ENCODE data around the gene GPR37.

Gene GPR37

DNA sequence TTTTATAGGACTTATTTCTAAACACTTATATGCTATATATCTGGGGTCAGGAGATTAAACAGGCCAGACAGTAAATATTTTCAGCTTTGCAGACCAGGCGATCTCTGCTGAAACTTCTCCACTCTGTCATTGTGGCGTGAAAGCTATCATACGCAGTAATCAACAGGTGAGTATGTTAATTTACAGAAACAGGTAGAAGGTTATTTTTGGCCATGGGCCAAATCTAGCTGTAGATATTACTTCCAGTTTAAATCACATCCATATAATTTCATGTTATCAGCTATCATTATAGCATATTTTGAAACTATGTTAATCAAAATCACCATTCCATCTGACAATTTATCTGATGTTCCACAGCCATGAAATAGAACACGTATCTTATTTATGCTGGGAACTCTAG lies 67.8 kb downstream of the GPR37 start:
- DNase-seq (ENCODE audit: extremely low read depth, low read depth) = no peak

More for the DNA sequence above, 67.8 kb downstream of the GPR37 start:
- TF ChIP-seq, protein P1, sequence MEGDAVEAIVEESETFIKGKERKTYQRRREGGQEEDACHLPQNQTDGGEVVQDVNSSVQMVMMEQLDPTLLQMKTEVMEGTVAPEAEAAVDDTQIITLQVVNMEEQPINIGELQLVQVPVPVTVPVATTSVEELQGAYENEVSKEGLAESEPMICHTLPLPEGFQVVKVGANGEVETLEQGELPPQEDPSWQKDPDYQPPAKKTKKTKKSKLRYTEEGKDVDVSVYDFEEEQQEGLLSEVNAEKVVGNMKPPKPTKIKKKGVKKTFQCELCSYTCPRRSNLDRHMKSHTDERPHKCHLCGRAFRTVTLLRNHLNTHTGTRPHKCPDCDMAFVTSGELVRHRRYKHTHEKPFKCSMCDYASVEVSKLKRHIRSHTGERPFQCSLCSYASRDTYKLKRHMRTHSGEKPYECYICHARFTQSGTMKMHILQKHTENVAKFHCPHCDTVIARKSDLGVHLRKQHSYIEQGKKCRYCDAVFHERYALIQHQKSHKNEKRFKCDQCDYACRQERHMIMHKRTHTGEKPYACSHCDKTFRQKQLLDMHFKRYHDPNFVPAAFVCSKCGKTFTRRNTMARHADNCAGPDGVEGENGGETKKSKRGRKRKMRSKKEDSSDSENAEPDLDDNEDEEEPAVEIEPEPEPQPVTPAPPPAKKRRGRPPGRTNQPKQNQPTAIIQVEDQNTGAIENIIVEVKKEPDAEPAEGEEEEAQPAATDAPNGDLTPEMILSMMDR (IDR thresholded peaks at IDR 0.05; ENCODE audit: low read depth, low read length) = no peak

Measured in AG09319 (cell line).